ENCODE measurements around the gene DNASE1L1. TPM values are rescaled to one million over a fixed set of nuclear protein-coding genes. Genes with fewer than 3 reads are reported as not detected.
A peak's percentile ranks its signal among the peaks of the same experiment; 100 is the strongest.

Gene DNASE1L1
- total and polyA plus RNA-seq, 4 donors = 9.9 to 24.6 (median 14.9) TPM

DNA sequence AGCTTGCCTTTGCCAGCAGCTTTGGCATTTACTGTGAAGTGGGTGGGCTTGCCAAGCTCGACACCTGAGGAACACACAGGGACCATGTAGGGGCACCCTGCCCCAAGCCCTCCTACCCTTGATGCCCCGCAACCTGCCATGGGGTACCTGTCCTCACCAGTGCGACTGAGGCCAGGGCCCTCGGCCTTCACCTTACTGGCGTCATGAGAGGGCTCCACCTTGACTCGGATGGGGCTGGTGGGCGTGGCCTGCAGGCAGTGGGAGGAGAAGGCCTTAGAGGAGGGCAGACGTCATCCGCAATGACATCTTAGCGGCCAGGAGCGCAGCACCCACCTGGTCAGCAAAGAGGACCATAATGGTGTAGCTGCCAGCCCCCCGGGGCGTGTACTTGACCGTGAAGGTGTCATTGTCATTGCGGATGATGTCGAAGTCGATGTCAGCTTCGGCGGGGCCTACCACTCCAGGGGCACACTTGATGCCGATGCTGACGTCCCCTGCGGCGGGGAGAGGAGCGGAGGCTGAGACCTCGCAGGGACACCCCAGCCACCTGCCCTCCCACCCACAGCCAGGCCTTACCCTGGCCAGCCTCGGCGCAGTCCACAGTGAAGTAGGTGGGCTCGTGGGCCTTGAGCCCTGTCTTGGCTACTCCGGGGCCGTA, 46.8 kb downstream of the DNASE1L1 start:
- no peak overlapping the region for H3K27ac ChIP-seq (ENCODE audit: low read depth, low read length)
- H3K36me3 ChIP-seq (ENCODE audit: control insufficient read depth, insufficient read depth, low read length) = peaks cover 97% of the 10 kb centered on the region
- H3K4me3 ChIP-seq (ENCODE audit: low read depth, low read length) = no peak overlapping the region
- no peaks in the 10 kb centered on the region for H3K27me3 ChIP-seq (ENCODE audit: control insufficient read depth, insufficient read depth, low read length)
- no peak for DNase-seq (ENCODE audit: low read depth in 4 of 6, low spot score in 6 of 6)
- 89% methylated on average over 30 of the region's 30 CpGs for WGBS (ENCODE audit: insufficient coverage)
- peaks cover 9% of the 10 kb centered on the region for H3K4me1 ChIP-seq (ENCODE audit: control insufficient read depth, insufficient read depth, low read length)
- no peaks in the 10 kb centered on the region for H3K9me3 ChIP-seq (ENCODE audit: control insufficient read depth, insufficient read depth, low read length)

DNA sequence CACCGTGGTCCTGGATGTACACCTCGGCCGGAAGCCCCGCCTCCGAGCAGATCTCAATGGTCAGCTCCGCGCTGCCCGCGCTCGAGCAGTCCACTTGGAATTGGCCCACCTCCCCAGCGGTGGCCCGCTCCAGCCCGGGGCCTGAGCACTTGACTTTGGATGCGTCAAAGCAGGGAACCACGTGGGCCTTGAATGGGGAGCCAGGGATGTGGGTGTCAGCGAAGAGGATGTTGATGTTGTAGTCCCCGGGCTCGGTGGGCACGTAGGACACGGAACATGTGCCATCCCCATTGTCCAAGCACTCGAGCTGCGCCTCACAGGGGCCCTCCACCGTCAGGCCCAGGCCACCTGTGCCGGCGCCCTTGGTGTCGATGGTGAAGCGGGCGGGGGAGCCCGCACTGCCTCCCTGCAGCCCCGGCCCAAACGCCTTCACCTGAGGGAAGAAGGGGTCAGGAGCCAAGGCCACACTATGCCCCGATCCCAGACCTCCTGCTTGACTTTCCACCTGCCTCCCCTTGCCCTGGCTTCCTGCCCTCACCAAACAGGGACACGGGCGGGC, 48.8 kb downstream of the DNASE1L1 start:
- no peak for DNase-seq (ENCODE audit: low read depth in 4 of 6, low spot score in 6 of 6)
- Histone ChIP-seq H3K27ac (ENCODE audit: low read depth, low read length) (no peak overlapping the region), H3K4me3 (ENCODE audit: low read depth, low read length) (no peak overlapping the region), H3K36me3 (ENCODE audit: control insufficient read depth, insufficient read depth, low read length) (peaks cover 97% of the 10 kb centered on the region), H3K9me3 (ENCODE audit: control insufficient read depth, insufficient read depth, low read length) (no peaks in the 10 kb centered on the region), H3K4me1 (ENCODE audit: control insufficient read depth, insufficient read depth, low read length) (peaks cover 16% of the 10 kb centered on the region), H3K27me3 (ENCODE audit: control insufficient read depth, insufficient read depth, low read length) (no peaks in the 10 kb centered on the region)
- 91% methylated on average over 33 of the region's 34 CpGs for WGBS (ENCODE audit: insufficient coverage)

GRCh38 chrX:154359362-154360154, 49.5 kb downstream of the DNASE1L1 start:
- 94% methylated on average over 36 of the region's 41 CpGs for WGBS (ENCODE audit: insufficient coverage)
- peaks cover 97% of the 10 kb centered on the region for H3K36me3 ChIP-seq (ENCODE audit: control insufficient read depth, insufficient read depth, low read length)
- H3K27me3 ChIP-seq (ENCODE audit: control insufficient read depth, insufficient read depth, low read length) = no peaks in the 10 kb centered on the region
- no peaks in the 10 kb centered on the region for H3K9me3 ChIP-seq (ENCODE audit: control insufficient read depth, insufficient read depth, low read length)
- H3K4me3 ChIP-seq (ENCODE audit: low read depth, low read length) = no peak overlapping the region
- no peak overlapping the region for H3K27ac ChIP-seq (ENCODE audit: low read depth, low read length)
- peaks cover 19% of the 10 kb centered on the region for H3K4me1 ChIP-seq (ENCODE audit: control insufficient read depth, insufficient read depth, low read length)
- no peak for DNase-seq (ENCODE audit: low read depth in 4 of 6, low spot score in 6 of 6)

DNA sequence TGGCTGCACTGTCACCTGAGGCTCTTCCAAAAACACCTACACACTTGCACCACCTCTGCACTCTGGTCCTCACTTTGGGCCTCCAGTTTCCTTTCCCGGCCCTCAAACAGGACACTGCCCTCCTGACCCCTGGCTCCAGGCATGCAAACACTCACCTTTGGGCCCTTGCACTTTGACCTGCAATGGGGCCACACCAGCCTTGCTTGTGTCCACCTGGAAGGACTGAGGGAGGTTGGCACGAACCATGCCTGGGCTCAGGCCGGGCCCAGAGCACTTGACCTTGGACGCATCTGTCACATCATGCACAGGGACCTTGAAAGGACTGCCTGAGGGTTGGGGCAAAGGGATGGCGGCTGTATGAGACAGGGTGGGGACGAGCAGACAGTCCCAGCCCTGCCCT, 50.2 kb downstream of the DNASE1L1 start:
- no peak for DNase-seq (ENCODE audit: low read depth in 4 of 6, low spot score in 6 of 6)
- WGBS (ENCODE audit: insufficient coverage) = 86% methylated on average over 6 of the region's 6 CpGs
- Histone ChIP-seq H3K9me3 (ENCODE audit: control insufficient read depth, insufficient read depth, low read length) (no peaks in the 10 kb centered on the region), H3K27ac (ENCODE audit: low read depth, low read length) (no peak overlapping the region), H3K4me3 (ENCODE audit: low read depth, low read length) (no peak overlapping the region), H3K27me3 (ENCODE audit: control insufficient read depth, insufficient read depth, low read length) (no peaks in the 10 kb centered on the region), H3K4me1 (ENCODE audit: control insufficient read depth, insufficient read depth, low read length) (peaks cover 19% of the 10 kb centered on the region), H3K36me3 (ENCODE audit: control insufficient read depth, insufficient read depth, low read length) (peaks cover 97% of the 10 kb centered on the region)

DNA sequence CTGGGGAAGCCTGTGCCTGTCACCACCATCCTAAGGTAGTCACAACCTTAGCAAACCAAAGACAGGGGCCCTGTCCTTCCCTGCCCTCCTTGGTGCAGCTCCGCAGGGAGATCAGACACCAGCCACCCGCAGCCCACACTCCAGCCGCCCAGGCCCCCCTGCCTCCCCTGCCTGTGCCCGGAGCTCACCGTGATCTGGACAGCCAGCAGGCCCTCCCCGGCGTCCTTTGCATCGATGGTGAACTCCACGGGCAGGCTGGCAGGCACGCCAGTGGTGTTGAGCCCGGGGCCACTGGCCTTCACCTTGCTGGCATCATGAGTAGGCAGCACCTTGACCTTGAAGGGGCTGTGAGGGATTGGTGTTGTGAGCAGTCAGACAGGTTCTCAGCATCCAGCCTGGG, 51.0 kb downstream of the DNASE1L1 start:
- H3K36me3 ChIP-seq (ENCODE audit: control insufficient read depth, insufficient read depth, low read length) = peaks cover 97% of the 10 kb centered on the region
- WGBS (ENCODE audit: insufficient coverage) = 88% methylated on average over 11 of the region's 11 CpGs

DNA sequence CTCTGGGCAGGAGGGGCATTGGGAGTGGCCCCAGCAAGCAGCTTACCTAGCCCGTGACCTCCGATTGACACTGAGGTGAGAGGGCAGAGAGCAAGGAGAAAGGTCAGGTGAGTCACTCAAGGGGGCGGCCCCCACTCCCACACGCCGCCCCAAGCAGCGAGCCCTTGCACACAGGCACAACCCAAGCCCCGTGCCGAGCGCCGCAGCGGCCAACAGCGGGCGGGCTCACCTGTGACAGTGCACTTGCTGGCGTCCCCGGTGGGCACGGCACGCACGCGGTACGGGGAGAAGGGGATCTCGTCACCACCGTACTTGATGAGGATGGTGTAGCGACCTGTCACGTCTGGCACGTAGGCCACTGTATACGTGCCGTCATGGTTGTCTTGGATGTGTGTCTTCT, 51.8 kb downstream of the DNASE1L1 start:
- no peak overlapping the region for H3K27ac ChIP-seq (ENCODE audit: low read depth, low read length)
- peaks cover 97% of the 10 kb centered on the region for H3K36me3 ChIP-seq (ENCODE audit: control insufficient read depth, insufficient read depth, low read length)
- no peaks in the 10 kb centered on the region for H3K27me3 ChIP-seq (ENCODE audit: control insufficient read depth, insufficient read depth, low read length)
- 88% methylated on average over 27 of the region's 27 CpGs for WGBS (ENCODE audit: insufficient coverage)
- H3K9me3 ChIP-seq (ENCODE audit: control insufficient read depth, insufficient read depth, low read length) = no peaks in the 10 kb centered on the region
- no peak for DNase-seq (ENCODE audit: low read depth in 4 of 6, low spot score in 6 of 6)
- H3K4me3 ChIP-seq (ENCODE audit: low read depth, low read length) = no peak overlapping the region
- peaks cover 19% of the 10 kb centered on the region for H3K4me1 ChIP-seq (ENCODE audit: control insufficient read depth, insufficient read depth, low read length)

More for the DNA sequence above, 51.0 kb downstream of the DNASE1L1 start:
- Histone ChIP-seq H3K9me3 (ENCODE audit: control insufficient read depth, insufficient read depth, low read length) (no peaks in the 10 kb centered on the region), H3K27me3 (ENCODE audit: control insufficient read depth, insufficient read depth, low read length) (no peaks in the 10 kb centered on the region), H3K4me3 (ENCODE audit: low read depth, low read length) (no peak overlapping the region), H3K4me1 (ENCODE audit: control insufficient read depth, insufficient read depth, low read length) (peaks cover 19% of the 10 kb centered on the region), H3K27ac (ENCODE audit: low read depth, low read length) (no peak overlapping the region)
- DNase-seq (ENCODE audit: low read depth in 4 of 6, low spot score in 6 of 6) = no peak

DNA sequence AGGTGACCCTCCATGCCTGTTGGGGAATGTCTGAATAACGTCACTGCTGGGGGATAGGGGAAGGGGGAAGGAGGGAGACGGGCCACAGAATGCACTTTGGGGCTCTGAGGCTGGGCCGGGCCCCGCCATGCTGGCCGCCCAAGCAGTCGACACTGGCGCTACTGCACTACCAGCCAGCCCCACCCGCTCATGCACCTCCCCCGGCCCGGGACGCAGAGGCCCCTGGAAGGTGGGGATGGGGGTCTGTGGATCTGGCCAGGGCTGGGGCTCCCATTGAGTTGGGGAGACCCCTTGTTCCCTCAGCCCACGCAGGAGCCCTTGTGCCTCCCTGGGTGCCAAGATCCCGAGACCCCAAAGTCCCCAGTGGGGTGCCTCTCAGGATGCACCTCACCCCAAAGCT, 52.5 kb downstream of the DNASE1L1 start:
- Histone ChIP-seq H3K27me3 (ENCODE audit: control insufficient read depth, insufficient read depth, low read length) (no peaks in the 10 kb centered on the region), H3K4me1 (ENCODE audit: control insufficient read depth, insufficient read depth, low read length) (peaks cover 19% of the 10 kb centered on the region)
- DNase-seq (ENCODE audit: low read depth in 4 of 6, low spot score in 6 of 6) = no peak

DNA sequence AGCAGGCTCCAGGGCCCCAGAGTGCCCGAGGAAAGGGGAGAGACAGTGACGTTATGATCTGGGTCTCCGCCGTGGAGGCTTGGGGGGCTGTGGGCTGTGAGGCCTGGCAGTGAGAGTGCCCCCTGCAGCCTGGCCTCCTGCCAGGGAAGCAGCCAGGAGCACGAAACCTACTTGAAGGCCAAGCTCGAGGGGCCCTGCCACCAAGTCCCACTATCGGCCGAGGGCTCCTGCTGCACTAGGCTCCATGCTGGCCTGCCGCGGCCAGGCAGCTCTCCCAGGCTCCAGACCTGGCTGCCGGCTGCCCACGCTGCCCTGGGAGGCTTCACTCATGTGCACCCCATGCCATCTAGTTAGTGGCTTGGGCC, 53.3 kb downstream of the DNASE1L1 start:
- Histone ChIP-seq H3K27me3 (ENCODE audit: control insufficient read depth, insufficient read depth, low read length) (no peaks in the 10 kb centered on the region), H3K9me3 (ENCODE audit: control insufficient read depth, insufficient read depth, low read length) (no peaks in the 10 kb centered on the region), H3K4me1 (ENCODE audit: control insufficient read depth, insufficient read depth, low read length) (peaks cover 19% of the 10 kb centered on the region), H3K36me3 (ENCODE audit: control insufficient read depth, insufficient read depth, low read length) (peaks cover 99% of the 10 kb centered on the region), H3K27ac (ENCODE audit: low read depth, low read length) (no peak overlapping the region), H3K4me3 (ENCODE audit: low read depth, low read length) (no peak overlapping the region)
- DNase-seq (ENCODE audit: low read depth in 4 of 6, low spot score in 6 of 6) = peak in 1 of 6 donors; percentile 47
- 54% methylated on average over 12 of the region's 12 CpGs for WGBS (ENCODE audit: insufficient coverage)

More for the DNA sequence above, 52.5 kb downstream of the DNASE1L1 start:
- Histone ChIP-seq H3K27ac (ENCODE audit: low read depth, low read length) (no peak overlapping the region), H3K36me3 (ENCODE audit: control insufficient read depth, insufficient read depth, low read length) (peaks cover 97% of the 10 kb centered on the region), H3K4me3 (ENCODE audit: low read depth, low read length) (no peak overlapping the region), H3K9me3 (ENCODE audit: control insufficient read depth, insufficient read depth, low read length) (no peaks in the 10 kb centered on the region)
- WGBS (ENCODE audit: insufficient coverage) = no CpG with 5 or more reads among the region's 13 CpGs

GRCh38 chrX:154355094-154355775, 53.8 kb downstream of the DNASE1L1 start:
- 85% methylated on average over 24 of the region's 30 CpGs for WGBS (ENCODE audit: insufficient coverage)
- Histone ChIP-seq H3K27me3 (ENCODE audit: control insufficient read depth, insufficient read depth, low read length) (no peaks in the 10 kb centered on the region), H3K27ac (ENCODE audit: low read depth, low read length) (no peak overlapping the region), H3K4me3 (ENCODE audit: low read depth, low read length) (no peak overlapping the region), H3K36me3 (ENCODE audit: control insufficient read depth, insufficient read depth, low read length) (peaks cover 100% of the 10 kb centered on the region), H3K9me3 (ENCODE audit: control insufficient read depth, insufficient read depth, low read length) (no peaks in the 10 kb centered on the region), H3K4me1 (ENCODE audit: control insufficient read depth, insufficient read depth, low read length) (peaks cover 19% of the 10 kb centered on the region)
- DNase-seq (ENCODE audit: low read depth in 4 of 6, low spot score in 6 of 6) = no peak

Data from spinal cord (tissue), 10 donors.